Measurements from ENCODE around the gene SMG6.

SMG6 gene

GRCh38 chr17:2083613-2084035, 220.0 kb downstream of the SMG6 start:
- peak overlapping the region; percentile 79 for H3K27ac ChIP-seq

GRCh38 chr17:2082003-2082781, 221.4 kb downstream of the SMG6 start:
- no peaks in the 10 kb centered on the region for H3K27me3 ChIP-seq
- no peaks in the 10 kb centered on the region for H3K9me3 ChIP-seq
- no peak overlapping the region for H3K27ac ChIP-seq
- peaks cover 34% of the 10 kb centered on the region for H3K36me3 ChIP-seq
- no peak overlapping the region for H3K4me3 ChIP-seq (ENCODE audit: low read depth in 1 of 2, low read length in 1 of 2)
- peaks cover 50 to 53% of the 10 kb centered on the region in 2 experiments for H3K4me1 ChIP-seq (ENCODE audit: control insufficient read depth in 1 of 2, insufficient read depth in 1 of 2, low read depth in 1 of 2, low read length in 1 of 2)
- no peak for TF ChIP-seq CTCF (IDR thresholded peaks at IDR 0.05)

More at GRCh38 chr17:2083613-2084035, 220.0 kb downstream of the SMG6 start:
- peaks cover 21% of the 10 kb centered on the region for H3K36me3 ChIP-seq
- no peaks in the 10 kb centered on the region for H3K9me3 ChIP-seq
- peak overlapping the region in 1 of 2 experiments; percentile 13 for H3K4me3 ChIP-seq (ENCODE audit: low read depth in 1 of 2, low read length in 1 of 2)
- H3K27me3 ChIP-seq = no peaks in the 10 kb centered on the region
- peaks cover 65 to 67% of the 10 kb centered on the region in 2 experiments for H3K4me1 ChIP-seq (ENCODE audit: control insufficient read depth in 1 of 2, insufficient read depth in 1 of 2, low read depth in 1 of 2, low read length in 1 of 2)
- no peak for TF ChIP-seq CTCF (IDR thresholded peaks at IDR 0.05)

DNA sequence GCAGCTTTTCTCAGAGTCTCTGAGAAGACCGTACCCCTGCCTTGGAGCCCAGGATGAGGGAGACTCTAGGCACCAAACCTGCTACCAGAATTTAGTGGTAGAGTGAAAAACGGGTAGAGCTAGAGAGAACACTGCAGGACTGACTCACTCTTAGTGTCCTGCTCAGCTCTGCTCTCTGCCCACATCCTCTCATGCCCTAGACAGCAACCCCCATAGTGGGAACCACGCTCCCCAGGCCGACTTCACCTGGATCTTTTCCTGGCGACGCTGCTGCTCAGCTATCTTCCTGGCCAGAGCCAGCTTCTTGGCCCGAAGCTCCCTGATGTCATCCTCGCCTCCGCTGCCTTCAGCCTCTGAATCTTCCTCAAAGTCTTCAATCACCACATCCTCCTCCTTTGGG, 222.0 kb downstream of the SMG6 start:
- no peak for TF ChIP-seq CTCF (IDR thresholded peaks at IDR 0.05)
- peaks cover 46 to 47% of the 10 kb centered on the region in 2 experiments for H3K4me1 ChIP-seq (ENCODE audit: control insufficient read depth in 1 of 2, insufficient read depth in 1 of 2, low read depth in 1 of 2, low read length in 1 of 2)
- H3K27ac ChIP-seq = no peak overlapping the region
- no peaks in the 10 kb centered on the region for H3K9me3 ChIP-seq
- no peak overlapping the region for H3K4me3 ChIP-seq (ENCODE audit: low read depth in 1 of 2, low read length in 1 of 2)
- H3K36me3 ChIP-seq = peaks cover 40% of the 10 kb centered on the region
- H3K27me3 ChIP-seq = no peaks in the 10 kb centered on the region

DNA sequence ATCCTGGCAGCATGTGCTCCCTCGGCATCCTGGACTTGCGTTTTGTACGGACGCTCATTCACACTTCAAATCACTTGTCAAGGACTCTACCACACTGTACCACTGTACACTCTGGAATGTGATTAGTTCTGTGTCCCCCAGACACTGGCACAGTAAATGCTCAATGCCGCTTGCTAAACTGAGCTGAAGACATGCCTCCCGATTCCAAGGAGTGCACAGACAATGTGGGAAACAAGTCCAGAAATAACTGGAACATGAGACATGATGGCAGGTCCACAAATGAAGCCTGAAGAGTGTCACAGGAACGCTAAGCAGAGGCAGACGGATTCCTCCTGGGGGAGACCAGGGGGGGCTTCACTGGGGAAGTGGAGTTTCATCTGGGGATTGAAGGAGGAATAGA, 226.5 kb downstream of the SMG6 start:
- H3K27ac ChIP-seq = no peak overlapping the region
- H3K9me3 ChIP-seq = no peaks in the 10 kb centered on the region
- no peak for TF ChIP-seq CTCF (IDR thresholded peaks at IDR 0.05)
- H3K36me3 ChIP-seq = peaks cover 43% of the 10 kb centered on the region
- no peaks in the 10 kb centered on the region for H3K27me3 ChIP-seq
- peaks cover 30 to 31% of the 10 kb centered on the region in 2 experiments for H3K4me1 ChIP-seq (ENCODE audit: control insufficient read depth in 1 of 2, insufficient read depth in 1 of 2, low read depth in 1 of 2, low read length in 1 of 2)
- H3K4me3 ChIP-seq (ENCODE audit: low read depth in 1 of 2, low read length in 1 of 2) = no peak overlapping the region

- Histone ChIP-seq H3K4me3 (ENCODE audit: low read depth in 1 of 2, low read length in 1 of 2) (no peak overlapping the region), H3K27ac (no peak overlapping the region), H3K4me1 (ENCODE audit: control insufficient read depth in 1 of 2, insufficient read depth in 1 of 2, low read depth in 1 of 2, low read length in 1 of 2) (peaks cover 35 to 38% of the 10 kb centered on the region in 2 experiments), H3K36me3 (peaks cover 38% of the 10 kb centered on the region), H3K27me3 (no peaks in the 10 kb centered on the region), H3K9me3 (no peaks in the 10 kb centered on the region)
- TF ChIP-seq CTCF (IDR thresholded peaks at IDR 0.05) = no peak
Measured at GRCh38 chr17:2076087-2076984, 227.2 kb downstream of the SMG6 start.

Data from neutrophil (primary cell).